HepG2 (cell line): Measurements from ENCODE around the gene EFNA2. TPM values are rescaled to one million over a fixed set of nuclear protein-coding genes. Genes with fewer than 3 reads are reported as not detected.

ENCODE experiments used
- ARNTL ChIP-seq: sonication (generic); formaldehyde crosslinking; IDR thresholded peaks from 2 replicates; pipeline ENCODE4 v1.4.0; 2020; ENCODE audit warnings: mild to moderate bottlenecking, missing genetic modification reagents
- KAT8 ChIP-seq: IDR thresholded peaks from 2 replicates; pipeline ENCODE4 v1.6.1; 2016; ENCODE audit warnings: missing genetic modification reagents, missing compliant biosample characterization
- KMT2B ChIP-seq: IDR thresholded peaks from 2 replicates; pipeline ENCODE4 v1.6.1; 2016; ENCODE audit warnings: missing genetic modification reagents, missing compliant biosample characterization
- NAIF1 ChIP-seq: sonication (generic); formaldehyde crosslinking; IDR thresholded peaks from 2 replicates; pipeline ENCODE4 v1.5.0; 2020; ENCODE audit warnings: mild to moderate bottlenecking, missing genetic modification reagents, borderline replicate concordance
- NR1H2 ChIP-seq: sonication (generic); formaldehyde crosslinking; IDR thresholded peaks from 2 replicates; pipeline ENCODE4 v1.8.1; 2022; ENCODE audit warnings: low read depth, missing genetic modification reagents, borderline replicate concordance
- SMAD3 ChIP-seq: sonication (generic); formaldehyde crosslinking; IDR thresholded peaks from 2 replicates; pipeline ENCODE4 v1.4.0; 2020; ENCODE audit warnings: missing genetic modification reagents
- SPEN ChIP-seq: sonication (generic); formaldehyde crosslinking; IDR thresholded peaks from 2 replicates; pipeline ENCODE4 v1.5.1; 2020; ENCODE audit warnings: low read depth, mild to moderate bottlenecking, missing genetic modification reagents
- TBX3 ChIP-seq: fragments of 450-650 bp; IDR thresholded peaks from 2 replicates; pipeline ENCODE4 v1.6.1; 2017; ENCODE audit warnings: antibody characterized with exemption, mild to moderate bottlenecking, inconsistent platforms, borderline replicate concordance
- ZBTB7A ChIP-seq: sonication (generic); formaldehyde crosslinking; IDR thresholded peaks from 2 replicates; pipeline ENCODE4 v1.8.0; 2022; ENCODE audit warnings: mild to moderate bottlenecking, missing genetic modification reagents
- ZFP90 ChIP-seq: sonication (generic); formaldehyde crosslinking; IDR thresholded peaks from 2 replicates; pipeline ENCODE4 v1.8.0; 2022; ENCODE audit warnings: missing genetic modification reagents, mild to moderate bottlenecking, inconsistent platforms, borderline replicate concordance
- ZNF256 ChIP-seq: sonication (generic); formaldehyde crosslinking; conservative IDR thresholded peaks from 2 replicates; pipeline ENCODE4 v1.4.0; 2020; ENCODE audit warnings: missing genetic modification reagents
- ZNF292 ChIP-seq: sonication (generic); formaldehyde crosslinking; IDR thresholded peaks from 2 replicates; pipeline ENCODE4 v1.8.1; 2022; ENCODE audit warnings: mild to moderate bottlenecking, low read depth, missing genetic modification reagents, borderline replicate concordance
- ZNF296 ChIP-seq: sonication (generic); formaldehyde crosslinking; conservative IDR thresholded peaks from 2 replicates; pipeline ENCODE4 v1.5.0; 2020; ENCODE audit warnings: mild to moderate bottlenecking, missing genetic modification reagents
- ZNF354B ChIP-seq: sonication (generic); formaldehyde crosslinking; IDR thresholded peaks from 2 replicates; pipeline ENCODE4 v1.8.0; 2022; ENCODE audit warnings: mild to moderate bottlenecking, missing genetic modification reagents
- ZNF430 ChIP-seq: sonication (generic); formaldehyde crosslinking; IDR thresholded peaks from 2 replicates; pipeline ENCODE4 v1.9.0; 2021; ENCODE audit warnings: mild to moderate bottlenecking, missing genetic modification reagents
- ZNF678 ChIP-seq: sonication (generic); formaldehyde crosslinking; IDR thresholded peaks from 2 replicates; pipeline ENCODE4 v1.4.0; 2020; ENCODE audit warnings: mild to moderate bottlenecking, missing genetic modification reagents
- ZNF75D ChIP-seq: sonication (generic); formaldehyde crosslinking; IDR thresholded peaks from 2 replicates; pipeline ENCODE4 v1.8.1; 2023; ENCODE audit warnings: missing genetic modification reagents, mild to moderate bottlenecking, borderline replicate concordance
- ZNF761 ChIP-seq: sonication (generic); formaldehyde crosslinking; conservative IDR thresholded peaks from 2 replicates; pipeline ENCODE4 v1.4.0; 2020; ENCODE audit warnings: mild to moderate bottlenecking, missing genetic modification reagents
- ZNF781 ChIP-seq: sonication (generic); formaldehyde crosslinking; IDR thresholded peaks from 2 replicates; pipeline ENCODE4 v1.5.1; 2020; ENCODE audit warnings: borderline replicate concordance, mild to moderate bottlenecking, missing genetic modification reagents; ENCODE audit errors: not compliant biosample characterization
- ZNF788 ChIP-seq: sonication (generic); formaldehyde crosslinking; IDR thresholded peaks from 2 replicates; pipeline ENCODE4 v1.5.0; 2020; ENCODE audit warnings: mild to moderate bottlenecking, missing genetic modification reagents, borderline replicate concordance
- polyA plus RNA-seq, 8 experiments: library from polyadenylated mRNA; depleted of rRNA in 3 of 8; stranded (reverse) in 7 of 8; unstranded in 1 of 8; fragments of >200 nt; fragmentation: Illumina TruSeq in 4 of 8; extraction: Trizol in 4 of 8; gene quantifications; 2 replicates each; pipeline versions ENCODE4 v1.2.1 to v1.2.3, GENCODE V29; 2011 to 2016; ENCODE audit warnings: low read depth in 4 of 8, missing spikeins in 1 of 8, mixed read lengths in 1 of 8; ENCODE audit not compliant: insufficient read depth in 1 of 8
- total RNA-seq, 5 experiments: library from RNA; depleted of rRNA; stranded (reverse); fragments of >200 nt; fragmentation: Illumina TruSeq; extraction: Trizol; gene quantifications; 2 replicates each; pipeline ENCODE4 v1.2.3, GENCODE V29; 2016; ENCODE audit warnings: low read depth in 1 of 5
- TF ChIP-seq, protein P1 (sequence below): sonication (generic); formaldehyde crosslinking; IDR thresholded peaks from 2 replicates; pipeline ENCODE4 v1.4.0; 2020; ENCODE audit warnings: mild to moderate bottlenecking, missing genetic modification reagents
- TF ChIP-seq, protein P2 (sequence below): sonication (generic); formaldehyde crosslinking; IDR thresholded peaks from 2 replicates; pipeline ENCODE4 v1.5.1; 2020; ENCODE audit warnings: mild to moderate bottlenecking, missing genetic modification reagents, moderate library complexity
- TF ChIP-seq, protein P3 (sequence below): sonication (generic); formaldehyde crosslinking; IDR thresholded peaks from 2 replicates; pipeline ENCODE4 v1.4.0; 2020; ENCODE audit warnings: mild to moderate bottlenecking, missing genetic modification reagents
- TF ChIP-seq, protein P4 (sequence below): IDR thresholded peaks from 2 replicates; pipeline ENCODE4 v1.6.1; 2018; ENCODE audit warnings: missing genetic modification reagents, mild to moderate bottlenecking, missing compliant biosample characterization

The EFNA2 gene
- total and polyA plus RNA-seq, 2 of the 13 experiments (the other 11 are each of a cell fraction or from before 2014, with no cell fraction given): 6.0 to 9.9 TPM

DNA sequence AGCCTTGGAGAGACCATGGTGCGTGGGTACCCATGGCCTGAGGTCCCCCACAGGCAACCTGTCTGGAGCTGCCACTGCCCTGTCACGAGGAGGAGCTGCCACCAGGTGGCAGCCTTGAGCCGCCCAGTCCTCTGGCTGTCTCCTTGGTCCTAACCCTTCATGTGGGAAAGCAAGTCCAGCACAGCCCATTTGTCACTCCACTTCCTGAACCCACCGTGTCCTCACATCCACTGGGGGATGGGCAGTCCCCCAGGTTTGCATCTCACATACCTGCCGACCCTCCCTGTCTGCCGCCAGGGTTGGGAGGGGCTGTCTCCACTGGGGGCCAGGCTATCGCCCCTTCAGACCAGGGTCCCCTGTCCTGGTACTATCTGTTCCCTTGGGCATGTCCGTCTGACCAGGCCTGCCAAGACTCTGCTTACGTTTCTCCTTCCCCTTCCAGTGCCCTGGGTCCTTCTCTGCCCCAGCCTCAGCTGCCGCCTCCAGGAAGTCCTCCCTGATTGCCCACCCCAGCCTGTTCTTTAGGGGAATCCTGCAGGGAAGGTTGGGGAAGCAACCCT lies 5.8 kb upstream of the EFNA2 start (continued):
- no peak for TF ChIP-seq ZNF761 (CRISPR knock-in tag)
- TF ChIP-seq ZBTB7A (CRISPR knock-in tag): no peak
- TF ChIP-seq ZNF354B (CRISPR knock-in tag): no peak
- peak; percentile 58; the same call in 1 of the 2 replicates for TF ChIP-seq ZNF788 (CRISPR knock-in tag)
- TF ChIP-seq SPEN (CRISPR knock-in tag): no peak
- TF ChIP-seq, protein P1, sequence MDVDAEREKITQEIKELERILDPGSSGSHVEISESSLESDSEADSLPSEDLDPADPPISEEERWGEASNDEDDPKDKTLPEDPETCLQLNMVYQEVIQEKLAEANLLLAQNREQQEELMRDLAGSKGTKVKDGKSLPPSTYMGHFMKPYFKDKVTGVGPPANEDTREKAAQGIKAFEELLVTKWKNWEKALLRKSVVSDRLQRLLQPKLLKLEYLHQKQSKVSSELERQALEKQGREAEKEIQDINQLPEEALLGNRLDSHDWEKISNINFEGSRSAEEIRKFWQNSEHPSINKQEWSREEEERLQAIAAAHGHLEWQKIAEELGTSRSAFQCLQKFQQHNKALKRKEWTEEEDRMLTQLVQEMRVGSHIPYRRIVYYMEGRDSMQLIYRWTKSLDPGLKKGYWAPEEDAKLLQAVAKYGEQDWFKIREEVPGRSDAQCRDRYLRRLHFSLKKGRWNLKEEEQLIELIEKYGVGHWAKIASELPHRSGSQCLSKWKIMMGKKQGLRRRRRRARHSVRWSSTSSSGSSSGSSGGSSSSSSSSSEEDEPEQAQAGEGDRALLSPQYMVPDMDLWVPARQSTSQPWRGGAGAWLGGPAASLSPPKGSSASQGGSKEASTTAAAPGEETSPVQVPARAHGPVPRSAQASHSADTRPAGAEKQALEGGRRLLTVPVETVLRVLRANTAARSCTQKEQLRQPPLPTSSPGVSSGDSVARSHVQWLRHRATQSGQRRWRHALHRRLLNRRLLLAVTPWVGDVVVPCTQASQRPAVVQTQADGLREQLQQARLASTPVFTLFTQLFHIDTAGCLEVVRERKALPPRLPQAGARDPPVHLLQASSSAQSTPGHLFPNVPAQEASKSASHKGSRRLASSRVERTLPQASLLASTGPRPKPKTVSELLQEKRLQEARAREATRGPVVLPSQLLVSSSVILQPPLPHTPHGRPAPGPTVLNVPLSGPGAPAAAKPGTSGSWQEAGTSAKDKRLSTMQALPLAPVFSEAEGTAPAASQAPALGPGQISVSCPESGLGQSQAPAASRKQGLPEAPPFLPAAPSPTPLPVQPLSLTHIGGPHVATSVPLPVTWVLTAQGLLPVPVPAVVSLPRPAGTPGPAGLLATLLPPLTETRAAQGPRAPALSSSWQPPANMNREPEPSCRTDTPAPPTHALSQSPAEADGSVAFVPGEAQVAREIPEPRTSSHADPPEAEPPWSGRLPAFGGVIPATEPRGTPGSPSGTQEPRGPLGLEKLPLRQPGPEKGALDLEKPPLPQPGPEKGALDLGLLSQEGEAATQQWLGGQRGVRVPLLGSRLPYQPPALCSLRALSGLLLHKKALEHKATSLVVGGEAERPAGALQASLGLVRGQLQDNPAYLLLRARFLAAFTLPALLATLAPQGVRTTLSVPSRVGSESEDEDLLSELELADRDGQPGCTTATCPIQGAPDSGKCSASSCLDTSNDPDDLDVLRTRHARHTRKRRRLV (CRISPR knock-in tag): no peak
- TF ChIP-seq, protein P2, sequence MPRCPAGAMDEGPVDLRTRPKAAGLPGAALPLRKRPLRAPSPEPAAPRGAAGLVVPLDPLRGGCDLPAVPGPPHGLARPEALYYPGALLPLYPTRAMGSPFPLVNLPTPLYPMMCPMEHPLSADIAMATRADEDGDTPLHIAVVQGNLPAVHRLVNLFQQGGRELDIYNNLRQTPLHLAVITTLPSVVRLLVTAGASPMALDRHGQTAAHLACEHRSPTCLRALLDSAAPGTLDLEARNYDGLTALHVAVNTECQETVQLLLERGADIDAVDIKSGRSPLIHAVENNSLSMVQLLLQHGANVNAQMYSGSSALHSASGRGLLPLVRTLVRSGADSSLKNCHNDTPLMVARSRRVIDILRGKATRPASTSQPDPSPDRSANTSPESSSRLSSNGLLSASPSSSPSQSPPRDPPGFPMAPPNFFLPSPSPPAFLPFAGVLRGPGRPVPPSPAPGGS: no peak
- TF ChIP-seq TBX3: no peak
- TF ChIP-seq ZNF292 (CRISPR knock-in tag): no peak
- no peak for TF ChIP-seq KMT2B (CRISPR knock-in tag)
- no peak for TF ChIP-seq ARNTL (CRISPR knock-in tag)
- no peak for TF ChIP-seq NAIF1 (CRISPR knock-in tag)
- no peak for TF ChIP-seq ZNF430 (CRISPR knock-in tag)
- no peak for TF ChIP-seq NR1H2 (CRISPR knock-in tag)
- TF ChIP-seq ZNF75D (CRISPR knock-in tag): no peak
- no peak for TF ChIP-seq ZNF296 (CRISPR knock-in tag)
- TF ChIP-seq, protein P3, sequence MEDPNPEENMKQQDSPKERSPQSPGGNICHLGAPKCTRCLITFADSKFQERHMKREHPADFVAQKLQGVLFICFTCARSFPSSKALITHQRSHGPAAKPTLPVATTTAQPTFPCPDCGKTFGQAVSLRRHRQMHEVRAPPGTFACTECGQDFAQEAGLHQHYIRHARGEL: no peak
- no peak for TF ChIP-seq ZFP90 (CRISPR knock-in tag)
- TF ChIP-seq ZNF678 (CRISPR knock-in tag): no peak
- TF ChIP-seq SMAD3 (CRISPR knock-in tag): peak; percentile 43; the same call in 1 of the 2 replicates
- no peak for TF ChIP-seq ZNF256
- TF ChIP-seq ZNF781 (CRISPR knock-in tag): no peak
- TF ChIP-seq, protein P4, sequence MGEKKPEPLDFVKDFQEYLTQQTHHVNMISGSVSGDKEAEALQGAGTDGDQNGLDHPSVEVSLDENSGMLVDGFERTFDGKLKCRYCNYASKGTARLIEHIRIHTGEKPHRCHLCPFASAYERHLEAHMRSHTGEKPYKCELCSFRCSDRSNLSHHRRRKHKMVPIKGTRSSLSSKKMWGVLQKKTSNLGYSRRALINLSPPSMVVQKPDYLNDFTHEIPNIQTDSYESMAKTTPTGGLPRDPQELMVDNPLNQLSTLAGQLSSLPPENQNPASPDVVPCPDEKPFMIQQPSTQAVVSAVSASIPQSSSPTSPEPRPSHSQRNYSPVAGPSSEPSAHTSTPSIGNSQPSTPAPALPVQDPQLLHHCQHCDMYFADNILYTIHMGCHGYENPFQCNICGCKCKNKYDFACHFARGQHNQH (CRISPR knock-in tag): no peak
- TF ChIP-seq KAT8 (CRISPR knock-in tag): 0 out of 2 replicates have a peak, but pooled peaks have one; percentile 44
